ENCODE measurements around the gene ATP5F1D. TPM values are rescaled to one million over a fixed set of nuclear protein-coding genes. Genes with fewer than 3 reads are reported as not detected.

ATP5F1D gene
- total and polyA plus RNA-seq, 2 of the 13 experiments (the other 11 are each of a cell fraction or from before 2014, with no cell fraction given): 39.4 to 78.7 TPM

DNA sequence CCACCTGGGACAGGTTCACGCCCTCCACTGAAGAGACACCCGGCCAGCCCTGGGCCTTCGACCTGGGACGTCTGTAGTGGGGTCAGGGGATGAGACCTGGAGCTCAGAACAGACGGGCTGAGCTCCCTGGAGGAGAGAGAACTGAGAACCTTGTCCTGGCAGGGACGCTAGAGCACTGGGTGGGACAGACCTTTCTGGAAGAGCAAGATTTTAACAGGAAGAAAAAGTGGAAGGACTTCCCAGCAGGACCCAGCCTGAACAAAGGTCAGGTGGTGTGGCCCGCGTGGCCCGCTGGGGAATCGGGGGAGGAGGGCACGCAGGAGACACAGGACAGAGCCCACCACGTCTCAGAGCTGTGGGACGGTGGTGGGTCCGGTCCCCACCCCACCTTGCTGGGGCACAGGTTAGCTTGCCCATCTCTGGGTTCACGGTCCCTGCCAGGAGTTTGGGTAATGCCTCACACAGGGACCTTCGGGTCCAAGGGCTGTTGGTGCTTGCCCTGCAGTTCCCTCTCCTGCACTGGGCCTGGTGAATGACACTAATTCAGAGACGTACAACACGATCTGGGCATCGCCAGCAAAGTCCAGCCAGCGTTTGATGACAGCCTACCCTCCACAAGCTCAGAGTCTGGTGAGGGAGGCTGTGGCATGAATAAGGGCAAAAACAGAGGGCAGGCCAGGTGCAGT lies 42.9 kb downstream of the ATP5F1D start (continued):
- TF ChIP-seq, protein P1, sequence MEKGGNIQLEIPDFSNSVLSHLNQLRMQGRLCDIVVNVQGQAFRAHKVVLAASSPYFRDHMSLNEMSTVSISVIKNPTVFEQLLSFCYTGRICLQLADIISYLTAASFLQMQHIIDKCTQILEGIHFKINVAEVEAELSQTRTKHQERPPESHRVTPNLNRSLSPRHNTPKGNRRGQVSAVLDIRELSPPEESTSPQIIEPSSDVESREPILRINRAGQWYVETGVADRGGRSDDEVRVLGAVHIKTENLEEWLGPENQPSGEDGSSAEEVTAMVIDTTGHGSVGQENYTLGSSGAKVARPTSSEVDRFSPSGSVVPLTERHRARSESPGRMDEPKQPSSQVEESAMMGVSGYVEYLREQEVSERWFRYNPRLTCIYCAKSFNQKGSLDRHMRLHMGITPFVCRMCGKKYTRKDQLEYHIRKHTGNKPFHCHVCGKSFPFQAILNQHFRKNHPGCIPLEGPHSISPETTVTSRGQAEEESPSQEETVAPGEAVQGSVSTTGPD (CRISPR knock-in tag; IDR thresholded peaks at IDR 0.05): no peak
- TF ChIP-seq SOX6 (IDR thresholded peaks at IDR 0.05) (no peak), SOX6 (CRISPR knock-in tag; IDR thresholded peaks at IDR 0.05) (no peak), ZNF44 (CRISPR knock-in tag; IDR thresholded peaks at IDR 0.05) (no peak), XRCC5 (optimal IDR thresholded peaks at IDR 0.05; ENCODE audit: low read length) (peak; percentile 3), ZNF33B (CRISPR knock-in tag; IDR thresholded peaks at IDR 0.05) (no peak), DPF2 (CRISPR knock-in tag; IDR thresholded peaks at IDR 0.05; ENCODE audit: borderline replicate concordance, low read depth) (no peak), KLF16 (CRISPR knock-in tag; IDR thresholded peaks at IDR 0.05) (peak in 1 of 2 experiments; percentile 14; a peak in 1 of 4 replicates), RAD51 (IDR thresholded peaks at IDR 0.05; ENCODE audit: borderline replicate concordance) (no peak), HMG20A (CRISPR knock-in tag; IDR thresholded peaks at IDR 0.05; ENCODE audit: borderline replicate concordance) (no peak), ZNF556 (CRISPR knock-in tag; IDR thresholded peaks at IDR 0.05; ENCODE audit: borderline replicate concordance) (no peak)
- TF ChIP-seq, protein P2, sequence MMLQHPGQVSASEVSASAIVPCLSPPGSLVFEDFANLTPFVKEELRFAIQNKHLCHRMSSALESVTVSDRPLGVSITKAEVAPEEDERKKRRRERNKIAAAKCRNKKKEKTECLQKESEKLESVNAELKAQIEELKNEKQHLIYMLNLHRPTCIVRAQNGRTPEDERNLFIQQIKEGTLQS (CRISPR knock-in tag; IDR thresholded peaks at IDR 0.05): no peak
- TF ChIP-seq, protein P3, sequence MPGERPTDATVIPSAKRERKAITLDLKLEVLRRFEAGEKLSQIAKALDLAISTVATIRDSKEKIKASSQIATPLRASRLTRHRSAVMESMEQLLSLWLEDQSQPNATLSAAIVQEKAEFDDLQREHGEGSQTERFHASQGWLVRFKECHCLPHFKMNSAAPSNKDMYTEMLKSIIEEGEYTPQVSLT (CRISPR knock-in tag; IDR thresholded peaks at IDR 0.05; ENCODE audit: borderline replicate concordance, low read depth): no peak
- TF ChIP-seq, protein P4, sequence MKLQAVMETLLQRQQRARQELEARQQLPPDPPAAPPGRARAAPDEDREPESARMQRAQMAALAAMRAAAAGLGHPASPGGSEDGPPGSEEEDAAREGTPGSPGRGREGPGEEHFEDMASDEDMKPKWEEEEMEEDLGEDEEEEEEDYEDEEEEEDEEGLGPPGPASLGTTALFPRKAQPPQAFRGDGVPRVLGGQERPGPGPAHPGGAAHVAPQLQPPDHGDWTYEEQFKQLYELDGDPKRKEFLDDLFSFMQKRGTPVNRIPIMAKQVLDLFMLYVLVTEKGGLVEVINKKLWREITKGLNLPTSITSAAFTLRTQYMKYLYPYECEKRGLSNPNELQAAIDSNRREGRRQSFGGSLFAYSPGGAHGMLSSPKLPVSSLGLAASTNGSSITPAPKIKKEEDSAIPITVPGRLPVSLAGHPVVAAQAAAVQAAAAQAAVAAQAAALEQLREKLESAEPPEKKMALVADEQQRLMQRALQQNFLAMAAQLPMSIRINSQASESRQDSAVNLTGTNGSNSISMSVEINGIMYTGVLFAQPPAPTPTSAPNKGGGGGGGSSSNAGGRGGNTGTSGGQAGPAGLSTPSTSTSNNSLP (IDR thresholded peaks at IDR 0.05; ENCODE audit: low read depth, low read length): no peak
- TF ChIP-seq, protein P5, sequence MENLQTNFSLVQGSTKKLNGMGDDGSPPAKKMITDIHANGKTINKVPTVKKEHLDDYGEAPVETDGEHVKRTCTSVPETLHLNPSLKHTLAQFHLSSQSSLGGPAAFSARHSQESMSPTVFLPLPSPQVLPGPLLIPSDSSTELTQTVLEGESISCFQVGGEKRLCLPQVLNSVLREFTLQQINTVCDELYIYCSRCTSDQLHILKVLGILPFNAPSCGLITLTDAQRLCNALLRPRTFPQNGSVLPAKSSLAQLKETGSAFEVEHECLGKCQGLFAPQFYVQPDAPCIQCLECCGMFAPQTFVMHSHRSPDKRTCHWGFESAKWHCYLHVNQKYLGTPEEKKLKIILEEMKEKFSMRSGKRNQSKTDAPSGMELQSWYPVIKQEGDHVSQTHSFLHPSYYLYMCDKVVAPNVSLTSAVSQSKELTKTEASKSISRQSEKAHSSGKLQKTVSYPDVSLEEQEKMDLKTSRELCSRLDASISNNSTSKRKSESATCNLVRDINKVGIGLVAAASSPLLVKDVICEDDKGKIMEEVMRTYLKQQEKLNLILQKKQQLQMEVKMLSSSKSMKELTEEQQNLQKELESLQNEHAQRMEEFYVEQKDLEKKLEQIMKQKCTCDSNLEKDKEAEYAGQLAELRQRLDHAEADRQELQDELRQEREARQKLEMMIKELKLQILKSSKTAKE (CRISPR knock-in tag; IDR thresholded peaks at IDR 0.05; ENCODE audit: borderline replicate concordance): peak; percentile 10; the same call in 1 of the 2 replicates
- TF ChIP-seq, protein P6, sequence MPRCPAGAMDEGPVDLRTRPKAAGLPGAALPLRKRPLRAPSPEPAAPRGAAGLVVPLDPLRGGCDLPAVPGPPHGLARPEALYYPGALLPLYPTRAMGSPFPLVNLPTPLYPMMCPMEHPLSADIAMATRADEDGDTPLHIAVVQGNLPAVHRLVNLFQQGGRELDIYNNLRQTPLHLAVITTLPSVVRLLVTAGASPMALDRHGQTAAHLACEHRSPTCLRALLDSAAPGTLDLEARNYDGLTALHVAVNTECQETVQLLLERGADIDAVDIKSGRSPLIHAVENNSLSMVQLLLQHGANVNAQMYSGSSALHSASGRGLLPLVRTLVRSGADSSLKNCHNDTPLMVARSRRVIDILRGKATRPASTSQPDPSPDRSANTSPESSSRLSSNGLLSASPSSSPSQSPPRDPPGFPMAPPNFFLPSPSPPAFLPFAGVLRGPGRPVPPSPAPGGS (CRISPR knock-in tag; IDR thresholded peaks at IDR 0.05): no peak
- TF ChIP-seq, protein P7, sequence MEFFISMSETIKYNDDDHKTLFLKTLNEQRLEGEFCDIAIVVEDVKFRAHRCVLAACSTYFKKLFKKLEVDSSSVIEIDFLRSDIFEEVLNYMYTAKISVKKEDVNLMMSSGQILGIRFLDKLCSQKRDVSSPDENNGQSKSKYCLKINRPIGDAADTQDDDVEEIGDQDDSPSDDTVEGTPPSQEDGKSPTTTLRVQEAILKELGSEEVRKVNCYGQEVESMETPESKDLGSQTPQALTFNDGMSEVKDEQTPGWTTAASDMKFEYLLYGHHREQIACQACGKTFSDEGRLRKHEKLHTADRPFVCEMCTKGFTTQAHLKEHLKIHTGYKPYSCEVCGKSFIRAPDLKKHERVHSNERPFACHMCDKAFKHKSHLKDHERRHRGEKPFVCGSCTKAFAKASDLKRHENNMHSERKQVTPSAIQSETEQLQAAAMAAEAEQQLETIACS (CRISPR knock-in tag; IDR thresholded peaks at IDR 0.05): no peak
- TF ChIP-seq, protein P8, sequence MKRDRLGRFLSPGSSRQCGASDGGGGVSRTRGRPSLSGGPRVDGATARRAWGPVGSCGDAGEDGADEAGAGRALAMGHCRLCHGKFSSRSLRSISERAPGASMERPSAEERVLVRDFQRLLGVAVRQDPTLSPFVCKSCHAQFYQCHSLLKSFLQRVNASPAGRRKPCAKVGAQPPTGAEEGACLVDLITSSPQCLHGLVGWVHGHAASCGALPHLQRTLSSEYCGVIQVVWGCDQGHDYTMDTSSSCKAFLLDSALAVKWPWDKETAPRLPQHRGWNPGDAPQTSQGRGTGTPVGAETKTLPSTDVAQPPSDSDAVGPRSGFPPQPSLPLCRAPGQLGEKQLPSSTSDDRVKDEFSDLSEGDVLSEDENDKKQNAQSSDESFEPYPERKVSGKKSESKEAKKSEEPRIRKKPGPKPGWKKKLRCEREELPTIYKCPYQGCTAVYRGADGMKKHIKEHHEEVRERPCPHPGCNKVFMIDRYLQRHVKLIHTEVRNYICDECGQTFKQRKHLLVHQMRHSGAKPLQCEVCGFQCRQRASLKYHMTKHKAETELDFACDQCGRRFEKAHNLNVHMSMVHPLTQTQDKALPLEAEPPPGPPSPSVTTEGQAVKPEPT (CRISPR knock-in tag; IDR thresholded peaks at IDR 0.05; ENCODE audit: low read depth): 0 out of 2 replicates have a peak, but pooled peaks have one; percentile 34

Measured in HepG2 (cell line).